HG03558 (cell line): ENCODE results near the gene BTNL9.
"Not testable (repeated sequence)": the region's sequence is repeated elsewhere in the genome, so short reads cannot be mapped to it uniquely, and the experiment has no call there.

Experiments used
- ATAC-seq: cut with Tn5 transposase; IDR thresholded peaks from one replicate; pipeline ENCODE4 v1.9.1; 2021; ENCODE audit warnings: moderate number of reproducible peaks; ENCODE audit not compliant: unreplicated experiment; ENCODE audit errors: extremely low read depth

Gene BTNL9

GRCh38 chr5:181042036-181042713 is 2.1 kb downstream of the BTNL9 start:
- no peak for ATAC-seq

- no peak for ATAC-seq
Observed at GRCh38 chr5:181042722-181043121, 2.7 kb downstream of the BTNL9 start.

GRCh38 chr5:181043285-181044092 is 3.4 kb downstream of the BTNL9 start:
- no peak for ATAC-seq

GRCh38 chr5:181044093-181044599 is 4.1 kb downstream of the BTNL9 start:
- ATAC-seq = no peak

- ATAC-seq = no peak
Observed at GRCh38 chr5:181044662-181045305, 4.7 kb downstream of the BTNL9 start.

- ATAC-seq = no peak
Observed at GRCh38 chr5:181045316-181045715, 5.2 kb downstream of the BTNL9 start.

- not testable (repeated sequence) for ATAC-seq
Observed at GRCh38 chr5:181045857-181046256, 5.8 kb downstream of the BTNL9 start.

GRCh38 chr5:181047288-181047687 is 7.2 kb downstream of the BTNL9 start:
- ATAC-seq = no peak

- no peak for ATAC-seq
Observed at GRCh38 chr5:181047921-181048320, 7.9 kb downstream of the BTNL9 start.

- ATAC-seq = no peak
Observed at GRCh38 chr5:181050016-181050415, 9.9 kb downstream of the BTNL9 start.

GRCh38 chr5:181051841-181052671 is 12.0 kb downstream of the BTNL9 start:
- no peak for ATAC-seq

- ATAC-seq = no peak
Observed at GRCh38 chr5:181052672-181053487, 12.8 kb downstream of the BTNL9 start.

GRCh38 chr5:181053488-181054121 is 13.5 kb downstream of the BTNL9 start:
- ATAC-seq = no peak

- no peak for ATAC-seq
Observed at GRCh38 chr5:181054138-181054537, 14.1 kb downstream of the BTNL9 start.

- no peak for ATAC-seq
Observed at GRCh38 chr5:181054871-181055459, 14.9 kb downstream of the BTNL9 start.

GRCh38 chr5:181056431-181056830 is 16.4 kb downstream of the BTNL9 start:
- no peak for ATAC-seq

GRCh38 chr5:181058321-181058720 is 18.3 kb downstream of the BTNL9 start:
- ATAC-seq = no peak

GRCh38 chr5:181058786-181059296 is 18.8 kb downstream of the BTNL9 start:
- ATAC-seq = no peak
